ENCODE measurements around the gene ACTMAP.

The ACTMAP gene

GRCh38 chr19:40763526-40763925, 13.2 kb upstream of the ACTMAP start:
- H4K20me1 ChIP-seq (ENCODE audit: insufficient read depth): 0 out of 2 replicates have a peak, but pooled peaks cover 4% of the 10 kb centered on the region
- H3K27ac ChIP-seq: no peak overlapping the region
- peaks cover 2% of the 10 kb centered on the region; the same call in 1 of the 2 replicates for H3K79me2 ChIP-seq (ENCODE audit: insufficient read depth, low read depth)
- H3K4me3 ChIP-seq (IDR thresholded peaks at IDR 0.05; ENCODE audit: insufficient read depth, low read depth, low read length): no peak overlapping the region
- H3K9ac ChIP-seq: no peak overlapping the region
- peaks cover 5% of the 10 kb centered on the region for H3K4me1 ChIP-seq (ENCODE audit: low read depth, poor library complexity, severe bottlenecking)
- no peaks in the 10 kb centered on the region for H3K27me3 ChIP-seq (ENCODE audit: insufficient read depth, low read depth)
- peaks cover 50% of the 10 kb centered on the region; the same call in 1 of the 2 replicates for H3K36me3 ChIP-seq (ENCODE audit: insufficient read depth)
- no peak overlapping the region for H2AFZ ChIP-seq (ENCODE audit: low read depth)
- TF ChIP-seq CTCF (conservative IDR thresholded peaks at IDR 0.05; ENCODE audit: low read depth, low read length): no peak
- no peak overlapping the region for H3K4me2 ChIP-seq

GRCh38 chr19:40762754-40763470, 12.6 kb upstream of the ACTMAP start:
- Histone ChIP-seq H3K79me2 (ENCODE audit: insufficient read depth, low read depth) (peaks cover 8% of the 10 kb centered on the region; the same call in 1 of the 2 replicates), H4K20me1 (ENCODE audit: insufficient read depth) (0 out of 2 replicates have a peak, but pooled peaks cover 4% of the 10 kb centered on the region), H3K4me2 (no peak overlapping the region), H3K36me3 (ENCODE audit: insufficient read depth) (peaks cover 54% of the 10 kb centered on the region; the same call in 1 of the 2 replicates), H3K27me3 (ENCODE audit: insufficient read depth, low read depth) (no peaks in the 10 kb centered on the region), H3K9ac (no peak overlapping the region), H3K4me3 (IDR thresholded peaks at IDR 0.05; ENCODE audit: insufficient read depth, low read depth, low read length) (no peak overlapping the region), H3K4me1 (ENCODE audit: low read depth, poor library complexity, severe bottlenecking) (peaks cover 3% of the 10 kb centered on the region), H3K27ac (no peak overlapping the region), H2AFZ (ENCODE audit: low read depth) (no peak overlapping the region)
- TF ChIP-seq CTCF (conservative IDR thresholded peaks at IDR 0.05; ENCODE audit: low read depth, low read length): no peak

- H3K36me3 ChIP-seq (ENCODE audit: insufficient read depth): peaks cover 45% of the 10 kb centered on the region; the same call in 1 of the 2 replicates
- H4K20me1 ChIP-seq (ENCODE audit: insufficient read depth): peaks cover 19% of the 10 kb centered on the region
- H3K4me3 ChIP-seq (IDR thresholded peaks at IDR 0.05; ENCODE audit: insufficient read depth, low read depth, low read length): no peak overlapping the region
- H3K9ac ChIP-seq: no peak overlapping the region
- H3K4me1 ChIP-seq (ENCODE audit: low read depth, poor library complexity, severe bottlenecking): peaks cover 22% of the 10 kb centered on the region
- H2AFZ ChIP-seq (ENCODE audit: low read depth): no peak overlapping the region
- TF ChIP-seq CTCF (conservative IDR thresholded peaks at IDR 0.05; ENCODE audit: low read depth, low read length): no peak
- H3K4me2 ChIP-seq: no peak overlapping the region
- no peaks in the 10 kb centered on the region for H3K27me3 ChIP-seq (ENCODE audit: insufficient read depth, low read depth)
- peaks cover 41% of the 10 kb centered on the region for H3K79me2 ChIP-seq (ENCODE audit: insufficient read depth, low read depth)
- no peak overlapping the region for H3K27ac ChIP-seq
Measured at GRCh38 chr19:40759352-40759751, 9.1 kb upstream of the ACTMAP start.

GRCh38 chr19:40758491-40758890, 8.2 kb upstream of the ACTMAP start:
- Histone ChIP-seq H3K27me3 (ENCODE audit: insufficient read depth, low read depth) (no peaks in the 10 kb centered on the region), H3K27ac (no peak overlapping the region; the same call in 1 of the 2 replicates), H3K79me2 (ENCODE audit: insufficient read depth, low read depth) (peaks cover 50% of the 10 kb centered on the region), H3K4me1 (ENCODE audit: low read depth, poor library complexity, severe bottlenecking) (peaks cover 30% of the 10 kb centered on the region), H4K20me1 (ENCODE audit: insufficient read depth) (peaks cover 19% of the 10 kb centered on the region), H3K9ac (no peak overlapping the region), H3K36me3 (ENCODE audit: insufficient read depth) (peaks cover 41% of the 10 kb centered on the region; the same call in 1 of the 2 replicates), H3K4me3 (IDR thresholded peaks at IDR 0.05; ENCODE audit: insufficient read depth, low read depth, low read length) (no peak overlapping the region), H2AFZ (ENCODE audit: low read depth) (no peak overlapping the region), H3K4me2 (no peak overlapping the region)
- no peak for TF ChIP-seq CTCF (conservative IDR thresholded peaks at IDR 0.05; ENCODE audit: low read depth, low read length)
